Ovary (tissue), 9 donors: ENCODE measurements around the gene GPR17. TPM values are rescaled to one million over a fixed set of nuclear protein-coding genes. Genes with fewer than 3 reads are reported as not detected.

ENCODE experiments used
- DNase-seq, 5 donors: peaks; one replicate each; pipeline ENCODE4 v3.0.0-alpha.2; 2019 to 2020
- H3K27ac ChIP-seq, 2 donors: fragments of 200-600 bp; one replicate each; pipeline versions ENCODE4 v1.5.1 to v1.8.0; 2019 to 2022
- H3K27me3 ChIP-seq: fragments of 200-600 bp; one replicate; pipeline ENCODE4 v1.8.0; 2022
- H3K36me3 ChIP-seq: fragments of 200-600 bp; sonication (generic); one replicate; pipeline ENCODE4 v1.5.1; 2019
- H3K4me1 ChIP-seq: one replicate; pipeline ENCODE4 v1.8.1; 2013; ENCODE audit warnings: mild to moderate bottlenecking, moderate library complexity; ENCODE audit not compliant: insufficient read depth
- H3K4me3 ChIP-seq: fragments of 200-600 bp; sonication (generic); one replicate; pipeline ENCODE4 v1.5.1; 2017
- H3K9me3 ChIP-seq, 2 donors: fragments of 200-600 bp in 1 of 2; sonication (generic) in 1 of 2; one replicate each; pipeline versions ENCODE4 v1.5.1 to v1.8.1; 2013 to 2019; ENCODE audit warnings: mild to moderate bottlenecking in 1 of 2, moderate library complexity in 1 of 2
- CTCF ChIP-seq, 3 donors: fragments of 450-650 bp in 2 of 3; fragments of 200-600 bp in 1 of 3; IDR thresholded peaks; one replicate each; pipeline versions ENCODE4 v1.5.1 to v1.8.0; 2016 to 2022; ENCODE audit warnings: antibody characterized with exemption in 3 of 3, mild to moderate bottlenecking in 1 of 3
- EP300 ChIP-seq: sonication (generic); formaldehyde crosslinking; IDR thresholded peaks from one replicate; pipeline ENCODE4 v1.6.1; 2017; ENCODE audit warnings: antibody characterized with exemption
- POLR2A ChIP-seq: fragments of 450-650 bp; IDR thresholded peaks from one replicate; pipeline ENCODE4 v1.6.1; 2017; ENCODE audit warnings: antibody characterized with exemption, mild to moderate bottlenecking, moderate library complexity
- WGBS, 3 donors: extraction: QIAGEN DNeasy Blood & Tissue Kit in 1 of 3; methylation state at CpG; one replicate each; pipeline versions ENCODE4 v1.1.5 to v1.1.7; 2013 to 2017; 5-methylcytosine and 5-hydroxymethylcytosine counted together
- intact Hi-C, 4 donors: fragments of 100-400 bp; cut with DNase I; formaldehyde crosslinking; loops; one replicate each; pipeline versions ENCODE4 v1.11.0 to v1.15.1; 2022 to 2023
- polyA plus RNA-seq, 2 donors: library from polyadenylated mRNA; stranded (reverse); fragments of 200-250 nt in 1 of 2; fragments of 350-450 nt in 1 of 2; fragmentation: Illumina TruSeq in 1 of 2; extraction: RNeasy Lipid Tissue Mini Kit (QIAGEN cat#74804) in 1 of 2; gene quantifications; one replicate each; pipeline ENCODE4 v1.2.3, GENCODE V29; 2013 to 2014
- total RNA-seq, 7 donors: library from RNA; depleted of rRNA in 2 of 7; stranded (reverse); fragments of >200 nt in 2 of 7; fragmentation: NEBNext Ultra II Directional in 3 of 7; extraction: Animal tissue kit (Norgen Biotek cat#: 25700) in 3 of 7; gene quantifications; one replicate each; pipeline versions ENCODE4 v1.1.0 to v1.2.4, GENCODE V29; 2016 to 2023
- donor health status: DM: no; HTN: no; CAD: no; lungs with moderate emphysema.
- donor health status: DM: no; HTN: no; CAD: no.
- donor health status: Bipolar disorder and iron deficiency.
- donor health status: DM: yes; HTN: yes; CAD: no.
- donor health status: DM: no; HTN: no; CAD: no.
- donor health status: DM: yes; HTN: yes; CAD: no.

Gene GPR17
- total and polyA plus RNA-seq, 9 donors = 0.18 TPM; not detected in 8

- Histone ChIP-seq H3K4me1 (peaks cover 4% of the 10 kb centered on the region), H3K9me3 (no peaks in the 10 kb centered on the region), H3K27me3 (no peaks in the 10 kb centered on the region), H3K4me3 (no peak overlapping the region), H3K27ac (no peak overlapping the region), H3K36me3 (no peaks in the 10 kb centered on the region)
- no peak for DNase-seq
- WGBS, 3 donors = 90 to 95% (median 93%) methylated on average over 31 to 33 of the region's 33 CpGs
- TF ChIP-seq EP300 (no peak), POLR2A (no peak), CTCF (IDR thresholded peaks at IDR 0.05) (no peak)
- intact Hi-C loops = no loop called here
Observed at GRCh38 chr2:127636248-127637235, 9.4 kb upstream of the GPR17 start.

GRCh38 chr2:127637236-127637630, 8.7 kb upstream of the GPR17 start:
- Histone ChIP-seq H3K27me3 (no peaks in the 10 kb centered on the region), H3K4me1 (peaks cover 4% of the 10 kb centered on the region), H3K36me3 (no peaks in the 10 kb centered on the region), H3K27ac (no peak overlapping the region), H3K9me3 (no peaks in the 10 kb centered on the region), H3K4me3 (no peak overlapping the region)
- 73 to 78% (median 74%) methylated on average over 12 to 13 of the region's 13 CpGs for WGBS, 3 donors
- intact Hi-C loops = no loop called here
- DNase-seq = no peak
- TF ChIP-seq CTCF (IDR thresholded peaks at IDR 0.05) = no peak
- no peak for TF ChIP-seq EP300
- TF ChIP-seq POLR2A = no peak

DNA sequence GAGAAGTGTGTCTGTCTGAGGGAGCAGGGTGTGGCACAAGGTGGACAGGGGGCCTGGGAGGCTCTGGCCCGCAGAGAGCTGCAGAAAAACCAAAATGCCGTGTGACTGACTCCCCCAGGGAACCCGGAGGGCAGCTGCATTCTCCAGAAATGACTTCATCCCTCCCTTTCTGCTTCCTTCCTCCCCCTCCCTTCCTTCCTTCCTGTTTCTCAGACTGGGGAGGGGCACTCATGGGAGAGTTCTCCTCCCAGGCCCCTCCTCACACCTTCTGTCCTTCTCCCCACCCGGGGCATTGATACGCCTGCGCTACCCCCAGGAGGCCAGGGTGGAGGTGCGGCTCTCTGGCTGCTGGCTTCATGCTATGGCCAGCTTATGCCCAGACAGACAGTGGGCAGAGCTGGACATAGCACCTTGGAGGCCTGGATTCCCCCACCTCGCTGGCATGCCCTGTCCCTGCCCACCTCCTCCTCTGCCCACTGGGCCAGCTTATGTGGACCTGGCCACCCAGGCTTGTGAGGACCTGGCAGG, 8.2 kb upstream of the GPR17 start:
- Histone ChIP-seq H3K36me3 (no peaks in the 10 kb centered on the region), H3K27me3 (no peaks in the 10 kb centered on the region), H3K4me1 (peaks cover 4% of the 10 kb centered on the region), H3K4me3 (no peak overlapping the region), H3K9me3 (no peaks in the 10 kb centered on the region), H3K27ac (no peak overlapping the region)
- TF ChIP-seq EP300 (no peak), CTCF (IDR thresholded peaks at IDR 0.05) (no peak), POLR2A (no peak)
- intact Hi-C loops = no loop called here
- 33 to 43% (median 40%) methylated on average over 8 of the region's 8 CpGs for WGBS, 3 donors
- no peak for DNase-seq

GRCh38 chr2:127638361-127639110, 7.4 kb upstream of the GPR17 start:
- Histone ChIP-seq H3K9me3 (no peaks in the 10 kb centered on the region), H3K4me1 (peaks cover 4% of the 10 kb centered on the region), H3K27ac (no peak overlapping the region), H3K27me3 (no peaks in the 10 kb centered on the region), H3K4me3 (no peak overlapping the region), H3K36me3 (no peaks in the 10 kb centered on the region)
- DNase-seq = no peak
- intact Hi-C loops = no loop called here
- 78 to 82% (median 81%) methylated on average over 22 to 23 of the region's 23 CpGs for WGBS, 3 donors
- no peak for TF ChIP-seq POLR2A
- no peak for TF ChIP-seq CTCF (IDR thresholded peaks at IDR 0.05)
- no peak for TF ChIP-seq EP300
